Mesendoderm (in vitro differentiated cells): ENCODE data around the gene WDR44.

Experiments
- DNase-seq: peaks from one replicate; pipeline ENCODE4 v3.0.0; 2013
- H2AK5ac ChIP-seq: 2 replicates; pipeline ENCODE4 v1.6.1; 2013; ENCODE audit warnings: low read length, inconsistent platforms
- H2BK120ac ChIP-seq: 2 replicates; pipeline ENCODE4 v1.6.1; 2013; ENCODE audit warnings: low read depth, mild to moderate bottlenecking, low read length, moderate library complexity, mixed read lengths
- H2BK15ac ChIP-seq: replicated peaks from 2 replicates; pipeline ENCODE4 v1.6.1; 2013; ENCODE audit warnings: low read depth, mild to moderate bottlenecking, moderate library complexity
- H2BK5ac ChIP-seq: 2 replicates; pipeline ENCODE4 v1.6.1; 2013; ENCODE audit warnings: low read length, inconsistent platforms
- H3K18ac ChIP-seq: 2 replicates; pipeline ENCODE4 v1.6.1; 2013; ENCODE audit warnings: mild to moderate bottlenecking, low read length, mixed read lengths
- H3K23ac ChIP-seq: one replicate; pipeline ENCODE4 v1.6.1; 2013; ENCODE audit warnings: low read length
- H3K27ac ChIP-seq: 2 replicates; pipeline ENCODE4 v1.5.1; 2013; ENCODE audit warnings: low read depth, mild to moderate bottlenecking, inconsistent platforms, low read length, moderate library complexity
- H3K27me3 ChIP-seq: 2 replicates; pipeline ENCODE4 v1.6.1; 2013; ENCODE audit warnings: low read length, control low read depth, mild to moderate bottlenecking, inconsistent platforms; ENCODE audit not compliant: insufficient read depth, poor library complexity
- H3K36me3 ChIP-seq: 2 replicates; pipeline ENCODE4 v1.6.1; 2013; ENCODE audit warnings: low read length, inconsistent platforms; ENCODE audit not compliant: control insufficient read depth, insufficient read depth
- H3K4ac ChIP-seq: one replicate; pipeline ENCODE4 v1.6.1; 2013; ENCODE audit warnings: low read depth, mild to moderate bottlenecking, low read length, moderate library complexity
- H3K4me1 ChIP-seq: 2 replicates; pipeline ENCODE4 v1.6.1; 2013; ENCODE audit warnings: low read depth, low read length, inconsistent platforms; ENCODE audit not compliant: control insufficient read depth
- H3K4me2 ChIP-seq: 2 replicates; pipeline ENCODE4 v1.6.1; 2013; ENCODE audit warnings: low read length
- H3K4me3 ChIP-seq: 2 replicates; pipeline ENCODE4 v1.5.1; 2013; ENCODE audit warnings: mild to moderate bottlenecking, low read length
- H3K56ac ChIP-seq: one replicate; pipeline ENCODE4 v1.6.1; 2013; ENCODE audit warnings: low read length
- H3K79me1 ChIP-seq: 2 replicates; pipeline ENCODE4 v1.6.1; 2013; ENCODE audit warnings: low read length, inconsistent platforms
- H3K79me2 ChIP-seq: 2 replicates; pipeline ENCODE4 v1.6.1; 2013; ENCODE audit warnings: mild to moderate bottlenecking, low read length; ENCODE audit not compliant: control insufficient read depth, insufficient read depth
- H3K9ac ChIP-seq: 2 replicates; pipeline ENCODE4 v1.6.1; 2013; ENCODE audit warnings: low read length, inconsistent platforms
- H4K5ac ChIP-seq: one replicate; pipeline ENCODE4 v1.6.1; 2013; ENCODE audit warnings: low read length
- H4K8ac ChIP-seq: one replicate; pipeline ENCODE4 v1.6.1; 2013; ENCODE audit warnings: low read depth, mild to moderate bottlenecking, control low read depth, low read length, moderate library complexity
- WGBS: extraction: QIAGEN DNeasy Blood & Tissue Kit; methylation state at CpG from one replicate; pipeline ENCODE4 v1.1.7; 2013; ENCODE audit warnings: low lambda C conversion rate, missing lambda C conversion rate; ENCODE audit not compliant: insufficient coverage; ENCODE audit errors: extremely low coverage; 5-methylcytosine and 5-hydroxymethylcytosine counted together

Gene WDR44

DNA sequence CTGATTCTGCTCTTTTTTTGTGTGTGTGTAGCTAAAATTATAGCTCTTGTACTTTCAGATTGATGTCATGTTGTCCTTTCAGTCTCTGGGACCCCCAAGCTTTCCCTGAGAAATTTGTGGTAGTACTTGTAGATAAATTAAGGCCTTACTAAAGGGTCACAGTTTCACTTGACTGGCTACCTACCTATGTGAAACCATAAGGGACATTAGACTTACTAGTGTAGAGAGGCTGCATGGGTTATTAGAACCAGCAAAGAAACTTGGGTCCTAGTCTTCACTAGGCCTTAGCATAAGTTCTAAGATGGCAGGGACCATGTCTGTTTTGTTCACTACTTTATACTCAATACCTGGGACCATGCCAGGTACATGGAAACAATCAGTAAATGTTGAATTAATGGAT is 21.4 kb downstream of the WDR44 start:
- no peak overlapping the region for H4K8ac ChIP-seq
- H3K36me3 ChIP-seq, result no peaks in the 10 kb centered on the region
- no peak overlapping the region for H3K4ac ChIP-seq
- H3K9ac ChIP-seq, result no peak overlapping the region
- DNase-seq, result no peak
- H4K5ac ChIP-seq, result no peak overlapping the region
- no peak overlapping the region for H3K4me2 ChIP-seq
- H3K79me2 ChIP-seq, result peaks cover 6% of the 10 kb centered on the region
- no peak overlapping the region for H2BK5ac ChIP-seq
- H3K23ac ChIP-seq, result no peak overlapping the region
- H3K4me1 ChIP-seq, result no peaks in the 10 kb centered on the region
- H2AK5ac ChIP-seq, result no peak overlapping the region
- no peaks in the 10 kb centered on the region for H3K27me3 ChIP-seq
- H2BK120ac ChIP-seq, result no peak overlapping the region
- no peak overlapping the region for H3K56ac ChIP-seq
- no peak overlapping the region for H2BK15ac ChIP-seq
- H3K27ac ChIP-seq, result no peak overlapping the region
- no peaks in the 10 kb centered on the region for H3K79me1 ChIP-seq
- H3K4me3 ChIP-seq, result no peak overlapping the region
- H3K18ac ChIP-seq, result no peak overlapping the region

DNA sequence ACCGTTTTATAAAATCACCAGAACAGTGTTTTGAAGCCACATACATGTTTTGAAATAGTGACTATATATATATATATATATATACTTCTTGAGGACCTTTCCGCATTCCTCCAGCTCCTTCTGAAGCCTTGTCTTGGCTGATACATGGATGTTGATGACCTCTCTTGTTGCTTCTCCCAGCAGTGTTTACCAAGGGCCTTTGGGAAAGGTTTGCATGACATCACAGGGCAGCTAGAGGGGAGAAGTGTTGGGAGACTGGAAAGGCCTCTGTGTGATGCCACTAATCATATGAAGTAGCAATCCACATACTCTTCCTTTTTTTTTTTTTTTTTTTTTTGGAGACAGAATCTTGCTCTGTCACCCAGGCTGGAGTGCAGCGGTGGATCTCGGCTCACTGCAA is 22.5 kb downstream of the WDR44 start:
- H3K79me2 ChIP-seq, result peaks cover 4% of the 10 kb centered on the region
- H3K9ac ChIP-seq, result no peak overlapping the region
- no CpG with 5 or more reads among the region's 4 CpGs for WGBS
- no peak overlapping the region for H2AK5ac ChIP-seq
- H4K8ac ChIP-seq, result no peak overlapping the region
- H3K36me3 ChIP-seq, result no peaks in the 10 kb centered on the region
- no peak overlapping the region for H3K56ac ChIP-seq
- H2BK5ac ChIP-seq, result no peak overlapping the region
- H3K4me2 ChIP-seq, result no peak overlapping the region
- H3K23ac ChIP-seq, result no peak overlapping the region
- no peak overlapping the region for H3K18ac ChIP-seq
- no peak overlapping the region for H3K4ac ChIP-seq
- H3K27ac ChIP-seq, result no peak overlapping the region
- no peak overlapping the region for H4K5ac ChIP-seq
- H3K27me3 ChIP-seq, result no peaks in the 10 kb centered on the region
- H3K79me1 ChIP-seq, result no peaks in the 10 kb centered on the region
- no peak for DNase-seq
- no peaks in the 10 kb centered on the region for H3K4me1 ChIP-seq
- no peak overlapping the region for H3K4me3 ChIP-seq
- H2BK120ac ChIP-seq, result no peak overlapping the region
- H2BK15ac ChIP-seq, result no peak overlapping the region

DNA sequence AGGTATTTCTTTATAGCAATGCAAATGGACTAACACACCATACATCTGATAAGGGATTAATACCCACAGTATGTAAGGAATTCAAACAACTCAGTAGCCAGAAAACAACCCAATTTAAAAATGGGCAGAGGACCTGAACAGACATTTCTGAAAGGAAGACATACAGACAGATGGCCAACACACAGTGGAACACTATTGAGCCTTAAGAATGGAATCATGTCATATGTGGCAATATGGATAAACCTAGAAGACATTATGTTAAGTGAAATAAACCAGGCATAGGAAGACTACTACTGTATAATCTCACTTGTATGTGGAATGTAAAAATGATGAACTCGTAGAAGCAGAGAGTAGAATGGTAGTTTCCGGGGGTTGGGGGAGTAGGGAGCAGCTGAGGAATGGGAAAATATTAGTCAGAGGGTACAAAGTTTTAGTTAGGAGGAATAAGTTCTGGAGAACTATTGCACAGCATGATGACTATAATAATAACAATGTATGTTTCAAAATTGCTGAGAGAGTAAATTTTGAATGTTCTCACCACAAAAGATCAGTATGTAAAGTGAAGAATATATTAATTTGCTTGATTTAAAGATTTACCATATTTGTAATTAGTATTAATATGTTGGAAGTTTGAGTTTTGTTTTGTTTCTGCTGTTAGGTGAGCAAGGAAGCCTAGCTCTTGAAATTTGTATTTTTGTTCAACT is 25.2 kb downstream of the WDR44 start:
- H2BK5ac ChIP-seq, result no peak overlapping the region
- no CpG with 5 or more reads among the region's 2 CpGs for WGBS

DNA sequence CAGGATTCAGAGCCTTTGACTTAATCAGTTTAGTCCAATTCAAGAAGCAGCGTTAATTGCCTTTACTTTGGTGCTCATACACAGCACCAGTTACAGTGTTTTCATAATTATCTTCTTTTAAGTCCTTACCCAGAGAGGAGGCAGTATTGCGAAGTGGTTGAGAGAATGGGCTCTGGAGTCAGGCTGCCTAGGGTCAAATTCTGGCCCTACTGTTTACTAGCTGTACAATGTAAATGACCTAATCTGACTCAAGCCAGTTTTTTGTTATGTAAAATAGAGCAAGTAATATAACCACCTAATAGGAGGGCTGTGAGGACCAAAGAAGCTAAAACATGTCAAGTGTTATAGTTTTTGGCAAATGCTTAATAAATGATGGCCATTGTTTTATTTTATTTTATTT is 27.6 kb downstream of the WDR44 start:
- H2BK120ac ChIP-seq, result no peak overlapping the region
- no peak overlapping the region for H3K4me3 ChIP-seq
- H4K8ac ChIP-seq, result no peak overlapping the region
- H2BK15ac ChIP-seq, result no peak overlapping the region
- no peak overlapping the region for H3K18ac ChIP-seq
- no peak overlapping the region for H3K4ac ChIP-seq
- no peak overlapping the region for H3K23ac ChIP-seq
- H3K4me1 ChIP-seq, result no peaks in the 10 kb centered on the region
- no peak overlapping the region for H3K27ac ChIP-seq
- H3K79me1 ChIP-seq, result no peaks in the 10 kb centered on the region
- WGBS, result no CpG with 5 or more reads among the region's 2 CpGs
- H4K5ac ChIP-seq, result no peak overlapping the region
- no peak for DNase-seq
- no peaks in the 10 kb centered on the region for H3K36me3 ChIP-seq
- no peak overlapping the region for H2AK5ac ChIP-seq
- H3K79me2 ChIP-seq, result peaks cover 2% of the 10 kb centered on the region
- no peaks in the 10 kb centered on the region for H3K27me3 ChIP-seq
- H3K56ac ChIP-seq, result no peak overlapping the region
- no peak overlapping the region for H2BK5ac ChIP-seq
- no peak overlapping the region for H3K4me2 ChIP-seq
- H3K9ac ChIP-seq, result no peak overlapping the region

More for the DNA sequence above, 25.2 kb downstream of the WDR44 start:
- Histone ChIP-seq H4K8ac (no peak overlapping the region), H4K5ac (no peak overlapping the region), H2AK5ac (no peak overlapping the region), H2BK15ac (no peak overlapping the region), H2BK120ac (no peak overlapping the region), H3K4ac (no peak overlapping the region), H3K4me3 (no peak overlapping the region), H3K4me1 (no peaks in the 10 kb centered on the region), H3K4me2 (no peak overlapping the region), H3K27ac (no peak overlapping the region), H3K79me2 (peaks cover 6% of the 10 kb centered on the region), H3K56ac (no peak overlapping the region), H3K36me3 (no peaks in the 10 kb centered on the region), H3K23ac (no peak overlapping the region), H3K79me1 (no peaks in the 10 kb centered on the region), H3K18ac (no peak overlapping the region), H3K27me3 (no peaks in the 10 kb centered on the region), H3K9ac (no peak overlapping the region)
- no peak for DNase-seq

DNA sequence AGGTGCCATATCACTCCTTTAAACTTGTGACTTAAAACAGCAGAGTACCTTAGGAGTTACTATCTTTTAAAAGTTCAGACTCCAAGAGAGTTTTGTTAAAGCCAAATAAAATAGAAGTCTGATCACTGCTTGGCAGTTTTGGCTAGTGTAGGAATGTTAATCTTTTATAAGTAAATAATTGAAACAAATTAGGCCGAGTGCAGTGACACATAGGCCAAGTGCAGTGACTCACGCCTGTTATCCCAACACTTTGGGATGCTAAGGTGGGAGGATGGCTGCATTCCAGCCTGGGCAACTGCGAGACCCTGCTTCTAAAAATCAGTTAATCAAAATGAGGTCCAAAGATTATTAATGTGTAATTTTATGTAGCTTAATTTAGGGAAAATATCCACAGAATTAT is 37.2 kb downstream of the WDR44 start:
- no CpG with 5 or more reads among the region's 3 CpGs for WGBS
- Histone ChIP-seq H3K4me1 (no peaks in the 10 kb centered on the region), H3K4ac (no peak overlapping the region)

DNA sequence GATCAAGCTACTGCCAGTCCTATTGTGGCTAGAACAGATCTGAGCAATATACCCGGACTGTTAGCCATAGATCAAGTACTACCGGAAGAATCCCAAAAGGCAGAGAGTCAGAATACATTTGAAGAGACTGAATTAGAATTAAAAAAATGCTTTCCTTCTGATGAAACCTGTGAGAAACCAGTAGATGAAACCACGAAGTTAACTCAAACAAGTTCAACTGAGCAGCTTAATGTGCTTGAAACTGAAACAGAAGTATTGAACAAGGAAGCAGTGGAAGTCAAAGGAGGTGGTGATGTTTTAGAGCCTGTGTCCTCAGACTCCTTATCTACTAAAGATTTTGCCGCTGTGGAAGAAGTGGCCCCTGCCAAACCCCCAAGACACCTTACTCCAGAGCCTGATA is 46.8 kb downstream of the WDR44 start:
- H3K4me3 ChIP-seq, result no peak overlapping the region
- H3K27ac ChIP-seq, result no peak overlapping the region
- no peak overlapping the region for H3K23ac ChIP-seq
- no peak overlapping the region for H3K4me2 ChIP-seq
- no peaks in the 10 kb centered on the region for H3K4me1 ChIP-seq
- DNase-seq, result no peak
- H2BK120ac ChIP-seq, result no peak overlapping the region
- no peaks in the 10 kb centered on the region for H3K79me1 ChIP-seq
- H3K18ac ChIP-seq, result no peak overlapping the region
- no CpG with 5 or more reads among the region's 4 CpGs for WGBS
- H3K36me3 ChIP-seq, result no peaks in the 10 kb centered on the region
- no peaks in the 10 kb centered on the region for H3K79me2 ChIP-seq
- H3K9ac ChIP-seq, result no peak overlapping the region
- no peak overlapping the region for H4K8ac ChIP-seq
- H4K5ac ChIP-seq, result no peak overlapping the region
- H2AK5ac ChIP-seq, result no peak overlapping the region
- no peak overlapping the region for H2BK15ac ChIP-seq
- no peaks in the 10 kb centered on the region for H3K27me3 ChIP-seq
- no peak overlapping the region for H2BK5ac ChIP-seq
- H3K4ac ChIP-seq, result no peak overlapping the region
- H3K56ac ChIP-seq, result no peak overlapping the region

More for the DNA sequence above, 37.2 kb downstream of the WDR44 start:
- no peak overlapping the region for H3K4me3 ChIP-seq
- H4K5ac ChIP-seq, result no peak overlapping the region
- no peak overlapping the region for H2BK120ac ChIP-seq
- no peaks in the 10 kb centered on the region for H3K36me3 ChIP-seq
- no peak overlapping the region for H2BK15ac ChIP-seq
- DNase-seq, result no peak
- no peak overlapping the region for H3K9ac ChIP-seq
- H3K79me1 ChIP-seq, result no peaks in the 10 kb centered on the region
- no peak overlapping the region for H3K18ac ChIP-seq
- no peak overlapping the region for H2BK5ac ChIP-seq
- H4K8ac ChIP-seq, result no peak overlapping the region
- no peak overlapping the region for H3K27ac ChIP-seq
- H3K27me3 ChIP-seq, result no peaks in the 10 kb centered on the region
- no peak overlapping the region for H3K56ac ChIP-seq
- no peaks in the 10 kb centered on the region for H3K79me2 ChIP-seq
- no peak overlapping the region for H3K23ac ChIP-seq
- no peak overlapping the region for H3K4me2 ChIP-seq
- no peak overlapping the region for H2AK5ac ChIP-seq
